ENCODE measurements around the gene RNF175.
"Not testable (repeated sequence)": the region's sequence is repeated elsewhere in the genome, so short reads cannot be mapped to it uniquely, and the experiment has no call there.

The RNF175 gene

GRCh38 chr4:153683763-153684181 is 76.1 kb downstream of the RNF175 start:
- DNase-seq (ENCODE audit: low read depth) = no peak

- DNase-seq (ENCODE audit: low read depth) = no peak
Measured at GRCh38 chr4:153679486-153679885, 80.3 kb downstream of the RNF175 start.

- DNase-seq (ENCODE audit: low read depth) = peak; percentile 72
Measured at GRCh38 chr4:153676984-153677383, 82.8 kb downstream of the RNF175 start.

- DNase-seq (ENCODE audit: low read depth) = no peak
Measured at GRCh38 chr4:153676486-153676885, 83.3 kb downstream of the RNF175 start.

- no peak for DNase-seq (ENCODE audit: low read depth)
Measured at GRCh38 chr4:153669838-153670237, 90.0 kb downstream of the RNF175 start.

- DNase-seq (ENCODE audit: low read depth) = no peak
Measured at GRCh38 chr4:153668647-153669046, 91.2 kb downstream of the RNF175 start.

GRCh38 chr4:153666505-153666904 is 93.3 kb downstream of the RNF175 start:
- not testable (repeated sequence) for DNase-seq (ENCODE audit: low read depth)

GRCh38 chr4:153663667-153664066 is 96.2 kb downstream of the RNF175 start:
- DNase-seq (ENCODE audit: low read depth) = no peak

- no peak for DNase-seq (ENCODE audit: low read depth)
Measured at GRCh38 chr4:153661908-153662307, 97.9 kb downstream of the RNF175 start.

GRCh38 chr4:153661215-153661822 is 98.5 kb downstream of the RNF175 start:
- DNase-seq (ENCODE audit: low read depth) = peak; percentile 14

Data from HS-5 (cell line).